Measurements from ENCODE around the gene ADH1A.
"Not testable (repeated sequence)": the region's sequence is repeated elsewhere in the genome, so short reads cannot be mapped to it uniquely, and the experiment has no call there.

Gene ADH1A

GRCh38 chr4:99290848-99291786 lies at the start of gene ADH1A:
Gene ADH1A, minus strand, starts transcription at chr4:99290985. Its CDS starts 71 bp downstream, at chr4:99290914.
- no peak for DNase-seq

GRCh38 chr4:99339172-99339571 lies 48.4 kb upstream of the ADH1A start:
- DNase-seq: no peak

- no peak for DNase-seq
Observed at GRCh38 chr4:99336553-99336952, 45.8 kb upstream of the ADH1A start.

GRCh38 chr4:99334880-99335279 lies 44.1 kb upstream of the ADH1A start:
- DNase-seq: no peak

- no peak for DNase-seq
Observed at GRCh38 chr4:99330648-99331047, 39.9 kb upstream of the ADH1A start.

- DNase-seq: no peak
Observed at GRCh38 chr4:99329876-99330275, 39.1 kb upstream of the ADH1A start.

- DNase-seq: no peak
Observed at GRCh38 chr4:99324979-99325378, 34.2 kb upstream of the ADH1A start.

GRCh38 chr4:99324361-99324760 lies 33.6 kb upstream of the ADH1A start:
- DNase-seq: no peak

GRCh38 chr4:99323756-99324155 lies 33.0 kb upstream of the ADH1A start:
- DNase-seq: no peak

- DNase-seq: no peak
Observed at GRCh38 chr4:99321241-99322191, 30.7 kb upstream of the ADH1A start, which contains the start of gene ADH1B. Gene ADH1B, minus strand, starts transcription at chr4:99321401. Its CDS starts 70 bp downstream, at chr4:99321331.

GRCh38 chr4:99317811-99318210 lies 27.0 kb upstream of the ADH1A start:
- not testable (repeated sequence) for DNase-seq

- DNase-seq: no peak
Observed at GRCh38 chr4:99317354-99317753, 26.6 kb upstream of the ADH1A start.

GRCh38 chr4:99315839-99316238 lies 25.1 kb upstream of the ADH1A start:
- no peak for DNase-seq

GRCh38 chr4:99314211-99314610 lies 23.4 kb upstream of the ADH1A start:
- DNase-seq: no peak

GRCh38 chr4:99310389-99310788 lies 19.6 kb upstream of the ADH1A start:
- DNase-seq: no peak

- DNase-seq: no peak
Observed at GRCh38 chr4:99305638-99306400, 15.0 kb upstream of the ADH1A start.

GRCh38 chr4:99301376-99302164 lies 10.8 kb upstream of the ADH1A start:
- DNase-seq: no peak

GRCh38 chr4:99300934-99301333 lies 10.1 kb upstream of the ADH1A start:
- DNase-seq: no peak

- no peak for DNase-seq
Observed at GRCh38 chr4:99293357-99293756, 2.6 kb upstream of the ADH1A start.

GRCh38 chr4:99285387-99285786 lies 5.4 kb downstream of the ADH1A start:
- no peak for DNase-seq

GRCh38 chr4:99282731-99283130 lies 8.1 kb downstream of the ADH1A start:
- no peak for DNase-seq

GRCh38 chr4:99281261-99281660 lies 9.5 kb downstream of the ADH1A start:
- DNase-seq: no peak
